NB4 (cell line): Measurements from ENCODE around the gene ZNF497.

Experiments
- DNase-seq: peaks from one replicate; pipeline ENCODE4 v3.0.0; 2010; ENCODE audit warnings: low read depth
- H3K4me3 ChIP-seq: one replicate; pipeline ENCODE4 v1.5.1; 2011; ENCODE audit warnings: mild to moderate bottlenecking, low read depth, low read length, moderate library complexity
- MAX ChIP-seq: IDR thresholded peaks from 2 replicates; pipeline ENCODE4 v1.6.1; 2011; ENCODE audit warnings: low read depth, low read length
- MYC ChIP-seq: IDR thresholded peaks from 2 replicates; pipeline ENCODE4 v1.6.1; 2011; ENCODE audit warnings: low read depth, low read length
- POLR2A ChIP-seq: IDR thresholded peaks from 2 replicates; pipeline ENCODE4 v1.6.1; 2011; ENCODE audit warnings: mild to moderate bottlenecking; ENCODE audit not compliant: insufficient read length; ENCODE audit errors: extremely low read depth
- TF ChIP-seq, protein P1 (sequence below): IDR thresholded peaks from one replicate; pipeline ENCODE4 v1.5.1; 2012; ENCODE audit warnings: low read depth, low read length

ZNF497 gene

GRCh38 chr19:58399903-58400302 lies 37.4 kb upstream of the ZNF497 start:
- TF ChIP-seq, protein P1, sequence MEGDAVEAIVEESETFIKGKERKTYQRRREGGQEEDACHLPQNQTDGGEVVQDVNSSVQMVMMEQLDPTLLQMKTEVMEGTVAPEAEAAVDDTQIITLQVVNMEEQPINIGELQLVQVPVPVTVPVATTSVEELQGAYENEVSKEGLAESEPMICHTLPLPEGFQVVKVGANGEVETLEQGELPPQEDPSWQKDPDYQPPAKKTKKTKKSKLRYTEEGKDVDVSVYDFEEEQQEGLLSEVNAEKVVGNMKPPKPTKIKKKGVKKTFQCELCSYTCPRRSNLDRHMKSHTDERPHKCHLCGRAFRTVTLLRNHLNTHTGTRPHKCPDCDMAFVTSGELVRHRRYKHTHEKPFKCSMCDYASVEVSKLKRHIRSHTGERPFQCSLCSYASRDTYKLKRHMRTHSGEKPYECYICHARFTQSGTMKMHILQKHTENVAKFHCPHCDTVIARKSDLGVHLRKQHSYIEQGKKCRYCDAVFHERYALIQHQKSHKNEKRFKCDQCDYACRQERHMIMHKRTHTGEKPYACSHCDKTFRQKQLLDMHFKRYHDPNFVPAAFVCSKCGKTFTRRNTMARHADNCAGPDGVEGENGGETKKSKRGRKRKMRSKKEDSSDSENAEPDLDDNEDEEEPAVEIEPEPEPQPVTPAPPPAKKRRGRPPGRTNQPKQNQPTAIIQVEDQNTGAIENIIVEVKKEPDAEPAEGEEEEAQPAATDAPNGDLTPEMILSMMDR: no peak
- TF ChIP-seq MAX (no peak), MYC (no peak), POLR2A (no peak)
- no peak overlapping the region for H3K4me3 ChIP-seq
- DNase-seq: no peak

DNA sequence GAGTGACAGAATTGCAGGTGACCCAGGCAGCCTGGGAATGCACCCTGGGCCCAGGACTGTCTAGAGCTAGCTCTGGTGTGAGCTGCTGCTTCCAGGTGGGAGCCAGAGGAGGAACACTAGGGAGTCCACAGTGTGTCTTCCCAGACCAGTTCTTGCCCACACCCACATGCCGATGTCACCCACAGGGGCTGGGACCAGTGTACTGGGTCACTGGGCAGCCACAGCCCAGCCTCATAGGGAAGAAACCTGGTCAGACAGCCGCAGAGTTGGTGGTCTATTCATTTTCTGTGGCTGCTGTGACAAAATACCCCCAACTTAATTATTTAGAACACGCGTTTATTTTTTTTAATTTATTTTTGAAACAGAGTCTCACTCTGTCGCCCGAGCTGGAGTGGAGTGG lies 36.0 kb upstream of the ZNF497 start:
- no peak for DNase-seq
- no peak overlapping the region for H3K4me3 ChIP-seq
- TF ChIP-seq MYC (no peak), POLR2A (no peak), MAX (no peak)
- TF ChIP-seq, protein P1: no peak

- no peak for DNase-seq
- TF ChIP-seq MYC (no peak), POLR2A (no peak), MAX (no peak)
- TF ChIP-seq, protein P1: no peak
Observed at GRCh38 chr19:58398087-58398486, 35.5 kb upstream of the ZNF497 start.

GRCh38 chr19:58397533-58398037 lies 35.0 kb upstream of the ZNF497 start:
- no peak for DNase-seq
- no peak overlapping the region for H3K4me3 ChIP-seq
- TF ChIP-seq MYC: no peak
- TF ChIP-seq, protein P1: no peak
- no peak for TF ChIP-seq MAX
- TF ChIP-seq POLR2A: no peak

More at GRCh38 chr19:58398087-58398486, 35.5 kb upstream of the ZNF497 start:
- H3K4me3 ChIP-seq: no peak overlapping the region

GRCh38 chr19:58396691-58397532 lies 34.4 kb upstream of the ZNF497 start:
- no peak for DNase-seq
- no peak overlapping the region for H3K4me3 ChIP-seq
- TF ChIP-seq POLR2A: no peak
- no peak for TF ChIP-seq MYC
- TF ChIP-seq, protein P1: no peak
- no peak for TF ChIP-seq MAX
